ENCODE results near the gene SPEN. TPM values are rescaled to one million over a fixed set of nuclear protein-coding genes. Genes with fewer than 3 reads are reported as not detected.

Gene SPEN
- total RNA-seq, 4 donors from 2014 or later, result 40.7 to 97.0 (median 57.3) TPM

GRCh38 chr1:15948091-15948591 lies 100.6 kb downstream of the SPEN start:
- no peak for DNase-seq
- intact Hi-C loops (cut with DNase I), result no loop called here
- H3K27ac ChIP-seq, result peak overlapping the region; percentile 88 to 98 (median 96)
- H3K9me3 ChIP-seq, result no peaks in the 10 kb centered on the region
- TF ChIP-seq CTCF (IDR thresholded peaks at IDR 0.05), result no peak
- peaks cover 21 to 31% of the 10 kb centered on the region in 2 donors for H3K36me3 ChIP-seq
- peaks cover 46 to 60% of the 10 kb centered on the region in 2 donors for H3K4me1 ChIP-seq
- H3K27me3 ChIP-seq, result no peaks in the 10 kb centered on the region
- H3K4me3 ChIP-seq (replicated peaks in 1 of 3), result no peak overlapping the region
- 72 to 80% methylated on average over 16 of the region's 16 CpGs for WGBS, 2 donors

- TF ChIP-seq CTCF (IDR thresholded peaks at IDR 0.05) (peak in 3 of 6 experiments; percentile 17 to 47 (median 38)), POLR2A (IDR thresholded peaks at IDR 0.05) (no peak)
- H3K27ac ChIP-seq, result peak overlapping the region; percentile 88 to 98 (median 96)
- H3K4me3 ChIP-seq (replicated peaks in 1 of 3), result peak overlapping the region in 1 of 3 donors; percentile 7
- intact Hi-C loops (cut with DNase I), result no loop called here
- DNase-seq, result peak; percentile 97
- peaks cover 53 to 67% of the 10 kb centered on the region in 2 donors for H3K4me1 ChIP-seq
- no peaks in the 10 kb centered on the region for H3K27me3 ChIP-seq
- peaks cover 15 to 24% of the 10 kb centered on the region in 2 donors for H3K36me3 ChIP-seq
- H3K9me3 ChIP-seq, result no peaks in the 10 kb centered on the region
- 38 to 42% methylated on average over 15 of the region's 15 CpGs for WGBS, 2 donors
These were observed 101.3 kb downstream of the SPEN start for GRCh38 chr1:15948595-15949452.

- 5 to 11% methylated on average over 11 to 12 of the region's 25 CpGs for WGBS, 2 donors
- no peaks in the 10 kb centered on the region for H3K27me3 ChIP-seq
- H3K27ac ChIP-seq, result peak overlapping the region; percentile 88 to 98 (median 96)
- intact Hi-C loops (cut with DNase I), result no loop called here
- H3K36me3 ChIP-seq, result peaks cover 6 to 16% of the 10 kb centered on the region in 2 donors
- no peaks in the 10 kb centered on the region for H3K9me3 ChIP-seq
- peak in 1 of 2 donors; percentile 61 for TF ChIP-seq POLR2A (IDR thresholded peaks at IDR 0.05)
- TF ChIP-seq CTCF (IDR thresholded peaks at IDR 0.05), result no peak
- peak; percentile 97 to 99 for DNase-seq
- H3K4me1 ChIP-seq, result peaks cover 61 to 75% of the 10 kb centered on the region in 2 donors
- H3K4me3 ChIP-seq (replicated peaks in 1 of 3), result peak overlapping the region in 1 of 3 donors; percentile 7
These were observed 102.1 kb downstream of the SPEN start for GRCh38 chr1:15949453-15950245.

- Histone ChIP-seq H3K36me3 (peaks cover 0 to 10% of the 10 kb centered on the region in 2 donors), H3K4me3 (replicated peaks in 1 of 3) (no peak overlapping the region), H3K9me3 (no peaks in the 10 kb centered on the region), H3K4me1 (peaks cover 65 to 77% of the 10 kb centered on the region in 2 donors), H3K27ac (peak overlapping the region; percentile 88 to 98 (median 96)), H3K27me3 (no peaks in the 10 kb centered on the region)
- DNase-seq, result no peak
- TF ChIP-seq POLR2A (IDR thresholded peaks at IDR 0.05) (no peak), CTCF (IDR thresholded peaks at IDR 0.05) (no peak)
- intact Hi-C loops (cut with DNase I), result no loop called here
- WGBS, 2 donors, result 94 to 95% methylated on average over 3 to 4 of the region's 4 CpGs
These were observed 102.8 kb downstream of the SPEN start for GRCh38 chr1:15950302-15950701.
